Measurements from ENCODE around the gene GOLGA6L25. TPM values are rescaled to one million over a fixed set of nuclear protein-coding genes. Genes with fewer than 3 reads are reported as not detected.
"Not testable (repeated sequence)": the region's sequence is repeated elsewhere in the genome, so short reads cannot be mapped to it uniquely, and the experiment has no call there.

GOLGA6L25 gene
- polyA plus RNA-seq, 1 donor (not counting 4 experiments of a cell fraction or from before 2014, with no cell fraction given), result not detected

DNA sequence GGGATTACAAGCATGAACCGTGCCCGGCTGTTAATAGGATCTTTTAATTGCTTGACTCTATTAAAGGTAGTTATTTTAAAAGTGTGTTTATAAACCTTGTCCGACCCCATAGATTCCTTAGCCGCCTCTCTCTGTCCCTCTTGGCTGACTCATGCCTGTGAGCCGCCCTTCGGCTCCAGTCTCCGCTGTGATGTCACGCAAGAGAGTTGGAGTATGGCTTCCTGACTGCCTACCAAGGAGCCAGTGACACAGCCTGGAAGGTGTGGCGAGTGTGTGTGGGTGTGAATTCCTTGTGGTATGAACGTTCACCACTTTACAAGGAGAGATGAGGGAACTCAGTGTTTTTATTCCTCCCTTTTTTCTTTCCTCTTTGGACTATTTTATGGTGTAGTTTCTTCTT is 44.1 kb downstream of the GOLGA6L25 start:
- H3K27me3 ChIP-seq (ENCODE audit: control insufficient read depth, extremely low read depth, insufficient read depth, low read length); H4K20me1 ChIP-seq (ENCODE audit: control insufficient read depth, extremely low read depth, insufficient read depth, low read length); DNase-seq (ENCODE audit: low read depth, low spot score); dilution Hi-C loops (cut with MboI; ENCODE audit: extremely low pct_ligation_motif_present, low sequenced_read_pairs); H2AFZ ChIP-seq (ENCODE audit: control insufficient read depth, low read length); H3K4me2 ChIP-seq (ENCODE audit: control insufficient read depth, extremely low read depth, insufficient read depth, low read depth, low read length); H3K9me1 ChIP-seq (ENCODE audit: control insufficient read depth, extremely low read depth, insufficient read depth, low read length); H3K4me3 ChIP-seq (ENCODE audit: control insufficient read depth in 2 of 3, extremely low read depth in 1 of 3, insufficient read depth in 2 of 3, low read depth in 1 of 3, low read length in 3 of 3); H3K4me1 ChIP-seq (ENCODE audit: control insufficient read depth, extremely low read depth, insufficient read depth, low read length); FAIRE-seq; H3K9ac ChIP-seq (ENCODE audit: control insufficient read depth, extremely low read depth, insufficient read depth, low read length); H3K79me2 ChIP-seq (ENCODE audit: control insufficient read depth, insufficient read depth, low read length); H3K36me3 ChIP-seq (ENCODE audit: control insufficient read depth in 2 of 2, extremely low read depth in 1 of 2, insufficient read depth in 2 of 2, low read length in 2 of 2); H3K27ac ChIP-seq (ENCODE audit: control insufficient read depth, insufficient read depth, low read length); H3K9me3 ChIP-seq (ENCODE audit: control insufficient read depth, low read depth, low read length): not testable (repeated sequence)

GRCh38 chr15:28598209-28598608 is 44.8 kb downstream of the GOLGA6L25 start:
- FAIRE-seq; H4K20me1 ChIP-seq (ENCODE audit: control insufficient read depth, extremely low read depth, insufficient read depth, low read length); H2AFZ ChIP-seq (ENCODE audit: control insufficient read depth, low read length); H3K9me3 ChIP-seq (ENCODE audit: control insufficient read depth, low read depth, low read length); H3K4me3 ChIP-seq (ENCODE audit: control insufficient read depth in 2 of 3, extremely low read depth in 1 of 3, insufficient read depth in 2 of 3, low read depth in 1 of 3, low read length in 3 of 3); H3K4me1 ChIP-seq (ENCODE audit: control insufficient read depth, extremely low read depth, insufficient read depth, low read length); H3K27me3 ChIP-seq (ENCODE audit: control insufficient read depth, extremely low read depth, insufficient read depth, low read length); H3K4me2 ChIP-seq (ENCODE audit: control insufficient read depth, extremely low read depth, insufficient read depth, low read depth, low read length); H3K9ac ChIP-seq (ENCODE audit: control insufficient read depth, extremely low read depth, insufficient read depth, low read length); H3K36me3 ChIP-seq (ENCODE audit: control insufficient read depth in 2 of 2, extremely low read depth in 1 of 2, insufficient read depth in 2 of 2, low read length in 2 of 2); dilution Hi-C loops (cut with MboI; ENCODE audit: extremely low pct_ligation_motif_present, low sequenced_read_pairs); DNase-seq (ENCODE audit: low read depth, low spot score); H3K9me1 ChIP-seq (ENCODE audit: control insufficient read depth, extremely low read depth, insufficient read depth, low read length); H3K27ac ChIP-seq (ENCODE audit: control insufficient read depth, insufficient read depth, low read length); H3K79me2 ChIP-seq (ENCODE audit: control insufficient read depth, insufficient read depth, low read length): not testable (repeated sequence)

DNA sequence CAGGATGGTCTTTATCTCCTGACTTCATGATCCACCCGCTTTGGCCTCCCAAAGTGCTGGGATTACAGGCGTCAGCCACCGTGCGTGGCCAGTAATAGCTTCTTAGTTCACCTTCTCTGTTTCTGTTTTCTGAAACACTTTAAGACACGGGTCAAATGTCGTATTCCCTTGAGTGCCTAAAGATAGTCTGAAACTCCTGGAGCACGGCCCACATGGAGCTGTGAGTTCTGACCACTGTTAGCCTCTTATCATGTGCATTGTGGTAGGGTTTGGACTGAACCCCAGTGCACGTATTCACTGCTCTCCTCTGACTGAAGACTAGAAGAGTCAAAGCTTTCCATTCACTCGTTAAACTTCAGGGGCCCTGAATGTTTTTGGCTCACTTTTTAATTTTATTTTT is 48.8 kb downstream of the GOLGA6L25 start:
- H3K36me3 ChIP-seq (ENCODE audit: control insufficient read depth in 2 of 2, extremely low read depth in 1 of 2, insufficient read depth in 2 of 2, low read length in 2 of 2); H3K4me3 ChIP-seq (ENCODE audit: control insufficient read depth in 2 of 3, extremely low read depth in 1 of 3, insufficient read depth in 2 of 3, low read depth in 1 of 3, low read length in 3 of 3); H3K4me2 ChIP-seq (ENCODE audit: control insufficient read depth, extremely low read depth, insufficient read depth, low read depth, low read length); H3K9ac ChIP-seq (ENCODE audit: control insufficient read depth, extremely low read depth, insufficient read depth, low read length); dilution Hi-C loops (cut with MboI; ENCODE audit: extremely low pct_ligation_motif_present, low sequenced_read_pairs); H3K27me3 ChIP-seq (ENCODE audit: control insufficient read depth, extremely low read depth, insufficient read depth, low read length); H3K4me1 ChIP-seq (ENCODE audit: control insufficient read depth, extremely low read depth, insufficient read depth, low read length); H3K79me2 ChIP-seq (ENCODE audit: control insufficient read depth, insufficient read depth, low read length); H4K20me1 ChIP-seq (ENCODE audit: control insufficient read depth, extremely low read depth, insufficient read depth, low read length); FAIRE-seq; DNase-seq (ENCODE audit: low read depth, low spot score); H2AFZ ChIP-seq (ENCODE audit: control insufficient read depth, low read length); H3K27ac ChIP-seq (ENCODE audit: control insufficient read depth, insufficient read depth, low read length); H3K9me3 ChIP-seq (ENCODE audit: control insufficient read depth, low read depth, low read length); H3K9me1 ChIP-seq (ENCODE audit: control insufficient read depth, extremely low read depth, insufficient read depth, low read length): not testable (repeated sequence)

Small RNA genes within 50 kb of the gene (small RNA-seq; reads per million reads assigned to genes)
- gene AC138749.2 (ENCODE audit: insufficient read length in 3 of 3, low read depth in 3 of 3, low replicate concordance in 1 of 3) (0 reads per million in 3 experiments), gene RF00017 (ENCODE audit: insufficient read length in 3 of 3, low read depth in 3 of 3, low replicate concordance in 1 of 3) (0 reads per million in 3 experiments)

Other genes starting within 250 kb of the GOLGA6L25 start
- 12.4 to 16.2 TPM (median 14.9 TPM) in 3 replicates for gene HERC2, start 231.4 kb upstream of the GOLGA6L25 start, polyA plus RNA-seq
- gene GOLGA6L24, start 195.5 kb upstream of the GOLGA6L25 start, polyA plus RNA-seq, result not detected in 3 replicates
- not detected in 3 replicates for gene GOLGA8F, start 174.9 kb upstream of the GOLGA6L25 start, polyA plus RNA-seq
- not detected in 3 replicates for gene GOLGA8G, start 20.6 kb upstream of the GOLGA6L25 start, polyA plus RNA-seq
- gene GOLGA8M, start 158.9 kb downstream of the GOLGA6L25 start, polyA plus RNA-seq, result 0.05 TPM in 1 of 3 replicates, not detected in the others